Astrocyte of the spinal cord (primary cell): ENCODE results near the gene SH2D2A.

Experiments
- DNase-seq: peaks from one replicate; pipeline ENCODE4 v3.0.0; 2011; ENCODE audit warnings: low read depth, low spot score
- H3K4me3 ChIP-seq: 2 replicates; pipeline ENCODE4 v1.5.1; 2011; ENCODE audit warnings: low read depth, mild to moderate bottlenecking, low read length, moderate library complexity
- CTCF ChIP-seq: IDR thresholded peaks from 2 replicates; pipeline ENCODE4 v1.5.1; 2012; ENCODE audit warnings: low read depth, mild to moderate bottlenecking, low read length, inconsistent platforms
- in situ Hi-C: cut with HindIII; loops from 2 replicates; pipeline ENCODE4 v1.10.0; 2017; ENCODE audit warnings: low sequenced_read_pairs

The SH2D2A gene

GRCh38 chr1:156862584-156862983, 45.9 kb upstream of the SH2D2A start:
- no peak overlapping the region for H3K4me3 ChIP-seq
- no peak for TF ChIP-seq CTCF
- in situ Hi-C loops, result no loop called here
- no peak for DNase-seq

GRCh38 chr1:156860628-156861423, 44.2 kb upstream of the SH2D2A start, which contains the start of gene NTRK1:
Gene NTRK1 (plus strand): TSS chr1:156860865. CDS start chr1:156860935, 70 bp downstream.
- DNase-seq, result no peak
- in situ Hi-C loops, result no loop called here
- H3K4me3 ChIP-seq, result peak within 1 kb of the TSS; percentile 23
- no peak for TF ChIP-seq CTCF

GRCh38 chr1:156860113-156860627, 43.5 kb upstream of the SH2D2A start:
- peak; percentile 86 for TF ChIP-seq CTCF
- peak overlapping the region; percentile 23 for H3K4me3 ChIP-seq
- in situ Hi-C loops, result no loop called here
- peak; percentile 44 for DNase-seq

- in situ Hi-C loops, result no loop called here
- TF ChIP-seq CTCF, result no peak
- peak; percentile 19 for DNase-seq
- H3K4me3 ChIP-seq, result peak overlapping the region; percentile 23
Observed at GRCh38 chr1:156859523-156860112, 43.0 kb upstream of the SH2D2A start.

GRCh38 chr1:156858959-156859522, 42.4 kb upstream of the SH2D2A start, which contains the start of gene INSRR:
Gene INSRR (minus strand): TSS chr1:156859117. CDS start chr1:156858621, 496 bp downstream.
- in situ Hi-C loops, result no loop called here
- peak within 1 kb of the TSS; percentile 23 for H3K4me3 ChIP-seq

More at GRCh38 chr1:156858959-156859522, 42.4 kb upstream of the SH2D2A start, which contains the start of gene INSRR:
- TF ChIP-seq CTCF, result no peak
- peak; percentile 11 for DNase-seq
